Stimulated activated CD8-positive, alpha-beta memory T cell treated with anti-CD3 and anti-CD28 coated beads, Interleukin-7, amount 100 ng/mL, for 48 hours (primary cell): ENCODE data around the gene CLN6.
"Not testable (repeated sequence)": the region's sequence is repeated elsewhere in the genome, so short reads cannot be mapped to it uniquely, and the experiment has no call there.

Source experiments
- DNase-seq, 2 donors: peaks; one replicate each; pipeline ENCODE4 v3.0.0-alpha.2; 2020; ENCODE audit warnings: low read depth in 1 of 2; ENCODE audit errors: extremely low read depth in 1 of 2

Gene CLN6

DNA sequence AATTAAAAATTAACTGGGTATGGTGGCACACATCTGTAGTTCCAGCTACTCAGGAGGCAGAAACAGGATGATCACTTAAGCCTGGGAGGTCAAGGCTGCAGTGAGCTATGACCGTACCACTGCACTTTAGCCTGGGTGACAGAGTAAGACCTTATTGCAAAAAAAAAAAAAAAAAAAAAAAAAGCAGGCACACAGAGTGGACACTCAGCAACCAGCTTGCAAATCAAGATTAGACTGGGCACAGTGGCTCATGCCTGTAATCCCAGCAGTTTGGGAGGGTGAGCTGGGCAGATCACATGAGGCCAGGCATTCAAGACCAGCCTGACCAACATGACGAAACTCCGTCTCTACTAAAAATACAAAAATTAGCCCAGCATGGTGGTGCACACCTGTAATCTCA, 5.4 kb downstream of the CLN6 start:
- DNase-seq: no peak

DNA sequence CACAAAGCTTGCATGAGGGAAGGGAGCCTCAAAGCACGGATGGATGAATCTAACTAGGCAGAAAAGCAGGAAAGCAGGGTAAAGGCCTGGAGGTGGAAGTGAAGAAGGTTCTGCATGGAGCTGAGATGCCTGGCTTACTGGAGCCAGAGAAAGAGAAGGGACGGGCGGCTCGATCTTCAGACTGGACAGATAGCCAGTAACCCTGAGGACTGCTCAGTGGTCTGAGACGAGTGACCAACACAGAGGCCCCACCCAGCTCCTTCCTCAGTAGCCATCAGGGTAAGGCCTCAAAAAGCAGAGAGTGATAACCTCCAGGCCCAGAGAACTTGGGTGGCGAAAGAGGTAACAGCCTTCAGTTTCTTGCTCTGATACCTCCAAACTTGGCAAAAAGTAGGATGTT, 6.4 kb downstream of the CLN6 start:
- DNase-seq: no peak

DNA sequence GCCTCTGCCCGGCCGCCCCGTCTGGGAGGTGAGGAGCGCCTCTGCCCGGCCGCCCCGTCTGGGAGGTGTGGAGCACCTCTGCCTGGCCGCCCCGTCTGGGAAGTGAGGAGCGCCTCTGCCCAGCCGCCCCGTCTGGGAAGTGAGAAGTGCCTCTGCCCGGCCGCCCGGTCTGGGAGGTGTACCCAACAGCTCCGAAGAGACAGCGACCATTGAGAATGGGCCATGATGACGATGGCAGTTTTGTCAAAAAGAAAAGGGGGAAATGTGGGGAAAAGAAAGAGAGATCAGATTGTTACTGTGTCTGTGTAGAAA, 7.1 kb downstream of the CLN6 start:
- DNase-seq: not testable (repeated sequence)

DNA sequence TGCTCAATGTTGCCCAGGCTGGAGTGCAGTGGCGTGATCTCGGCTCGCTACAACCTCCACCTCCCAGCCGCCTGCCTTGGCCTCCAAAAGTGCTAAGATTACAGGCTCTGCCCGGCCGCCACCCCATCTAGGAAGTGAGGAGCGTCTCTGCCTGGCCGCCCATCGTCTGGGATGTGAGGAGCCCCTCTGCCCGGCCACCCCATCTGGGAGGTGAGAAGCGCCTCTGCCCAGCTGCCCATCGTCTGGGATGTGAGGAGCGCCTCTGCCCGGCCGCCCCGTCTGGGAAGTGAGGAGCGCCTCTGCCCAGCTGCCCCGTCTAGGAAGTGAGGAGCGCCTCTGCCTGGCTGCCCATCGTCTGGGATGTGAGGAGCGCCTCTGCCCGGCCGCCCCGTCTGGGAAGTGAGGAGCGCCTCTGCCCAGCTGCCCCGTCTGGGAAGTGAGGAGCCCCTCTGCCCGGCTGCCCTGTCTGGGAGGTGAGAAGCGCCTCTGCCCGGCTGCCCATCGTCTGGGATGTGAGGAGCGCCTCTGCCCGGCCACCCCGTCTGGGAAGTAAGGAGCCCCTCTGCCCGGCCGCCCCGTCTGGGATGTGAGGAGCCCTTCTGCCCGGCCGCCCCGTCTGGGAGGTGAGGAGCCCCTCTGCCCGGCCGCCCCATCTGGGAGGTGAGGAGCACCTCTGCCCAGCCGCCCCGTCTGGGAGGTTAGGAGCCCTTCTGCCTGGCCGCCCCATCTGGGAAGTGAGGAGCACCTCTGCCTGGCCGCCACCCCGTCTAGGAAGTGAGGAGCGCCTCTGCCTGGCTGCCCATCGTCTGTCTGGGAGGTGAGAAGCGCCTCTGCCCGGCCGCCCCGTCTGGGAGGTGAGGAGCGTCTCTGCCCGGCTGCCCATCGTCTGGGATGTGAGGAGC, 7.7 kb downstream of the CLN6 start:
- not testable (repeated sequence) for DNase-seq

DNA sequence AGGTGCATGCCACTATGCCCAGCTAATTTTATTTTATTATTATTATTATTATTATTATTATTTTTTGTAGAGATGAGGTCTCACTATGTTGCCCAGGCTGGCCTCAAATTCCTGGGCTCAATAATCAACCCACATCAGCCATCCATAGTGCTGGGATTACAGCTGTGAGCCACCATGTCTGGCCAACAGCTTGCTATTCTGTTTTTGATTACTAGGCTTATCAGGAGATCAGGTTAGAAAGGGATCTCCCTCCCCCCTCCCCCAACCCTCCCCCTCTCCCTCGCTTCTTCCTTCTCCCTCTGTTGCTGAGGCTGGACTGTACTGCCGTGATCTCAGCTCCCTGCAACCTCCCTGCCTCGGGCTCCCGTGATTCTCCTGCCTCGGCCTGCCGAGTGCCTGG, 8.6 kb downstream of the CLN6 start:
- DNase-seq: no peak

DNA sequence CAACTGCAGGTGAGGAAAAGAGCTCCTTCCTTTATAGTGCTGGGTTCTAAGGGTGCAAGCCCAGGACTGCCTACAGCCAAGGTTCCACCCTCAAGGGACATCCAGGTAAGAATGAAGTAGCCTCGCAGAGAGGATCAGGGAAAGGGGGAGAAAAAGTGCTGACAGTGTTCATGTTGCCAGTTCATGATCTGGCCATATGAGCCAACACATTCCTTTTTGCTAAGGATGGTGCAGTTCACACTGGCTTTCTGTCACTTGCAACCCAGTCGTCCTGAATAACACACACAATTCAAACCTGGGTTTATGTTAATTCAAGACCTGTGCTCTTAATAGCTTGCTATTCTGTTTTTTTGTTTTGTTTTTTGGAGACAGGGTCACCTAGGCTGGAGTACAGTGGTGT, 9.0 kb downstream of the CLN6 start:
- no peak for DNase-seq

DNA sequence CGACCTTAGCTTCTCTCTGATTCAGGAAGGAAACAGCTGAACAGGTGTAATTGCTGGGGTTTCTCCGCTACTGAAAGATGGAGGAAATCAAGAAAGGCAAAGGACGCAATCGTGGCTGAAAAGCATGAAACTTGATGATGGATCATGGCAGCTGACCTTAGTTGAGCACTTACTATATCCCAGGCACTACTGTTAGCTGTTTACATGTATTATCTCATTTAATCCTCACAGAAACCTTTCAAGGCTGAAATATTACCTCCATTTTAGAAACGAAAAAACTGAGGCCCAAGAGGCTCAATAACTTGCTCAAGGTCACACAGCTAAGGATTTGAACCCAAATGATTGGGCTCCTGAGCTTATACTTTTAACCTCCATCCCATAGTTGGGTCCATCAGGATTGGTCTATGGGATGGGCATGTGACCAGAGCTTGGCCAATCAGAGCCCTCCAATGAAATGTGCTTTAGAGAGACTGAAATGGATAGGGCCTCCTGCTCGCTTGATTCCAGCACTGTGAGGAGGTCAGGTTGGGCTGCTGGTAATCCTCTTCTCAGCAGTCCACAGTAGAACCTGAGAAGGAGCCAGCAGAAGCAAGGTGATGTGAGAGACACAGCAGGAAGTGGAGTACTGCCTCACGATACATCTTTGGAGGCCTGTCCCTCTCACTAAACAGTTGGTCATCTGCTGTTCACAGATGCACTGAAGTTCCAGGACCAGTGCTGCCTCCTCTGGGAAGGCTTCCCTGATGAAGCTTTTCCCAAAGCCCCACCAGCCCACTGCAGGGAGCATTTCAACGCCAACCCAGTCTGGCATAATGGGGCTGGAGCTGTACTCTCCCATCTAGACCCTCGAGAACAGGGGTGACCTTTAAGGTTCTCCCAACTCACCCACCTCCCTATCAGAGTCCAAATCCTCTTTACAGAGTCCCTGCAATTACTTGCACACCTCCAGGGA, 10.4 kb downstream of the CLN6 start:
- DNase-seq: no peak

DNA sequence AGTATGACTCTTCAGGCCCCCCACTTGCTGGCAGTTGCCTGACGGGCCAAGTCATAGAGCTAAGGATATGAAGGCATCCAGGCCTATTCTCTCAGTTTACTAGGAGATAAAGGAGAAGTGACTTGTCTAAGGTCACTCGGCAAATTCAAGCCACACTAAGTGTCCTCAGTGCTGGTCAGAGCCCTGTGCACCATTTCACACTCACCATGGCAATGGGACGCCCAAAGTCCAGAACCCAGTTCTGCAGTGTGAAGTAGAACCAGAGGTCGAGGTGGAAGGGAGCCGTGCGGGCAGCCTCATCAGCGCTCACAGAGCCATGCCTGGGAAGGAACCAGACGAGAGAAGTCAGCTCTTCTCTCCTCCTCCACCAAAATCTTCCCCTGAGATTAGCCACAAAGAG, 11.2 kb downstream of the CLN6 start:
- no peak for DNase-seq

DNA sequence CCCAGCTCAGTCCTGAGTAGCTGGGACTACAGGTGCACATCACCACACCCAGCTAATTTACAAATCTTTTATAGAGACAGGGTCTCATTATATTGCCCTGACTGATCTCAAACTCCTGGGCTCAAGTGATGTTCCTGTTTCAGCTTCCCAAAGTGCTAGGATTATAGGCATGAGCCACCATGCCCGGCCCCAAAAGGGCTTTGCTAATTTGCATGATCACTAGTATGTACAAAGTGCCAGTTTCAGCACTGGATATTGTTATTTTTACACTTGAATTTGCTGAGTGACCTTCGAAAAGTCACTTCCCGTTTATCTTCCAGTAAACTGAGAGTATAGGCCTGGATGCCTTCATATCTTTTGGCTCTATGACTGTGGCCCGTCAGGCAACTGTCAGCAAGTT, 12.2 kb downstream of the CLN6 start:
- DNase-seq: no peak

DNA sequence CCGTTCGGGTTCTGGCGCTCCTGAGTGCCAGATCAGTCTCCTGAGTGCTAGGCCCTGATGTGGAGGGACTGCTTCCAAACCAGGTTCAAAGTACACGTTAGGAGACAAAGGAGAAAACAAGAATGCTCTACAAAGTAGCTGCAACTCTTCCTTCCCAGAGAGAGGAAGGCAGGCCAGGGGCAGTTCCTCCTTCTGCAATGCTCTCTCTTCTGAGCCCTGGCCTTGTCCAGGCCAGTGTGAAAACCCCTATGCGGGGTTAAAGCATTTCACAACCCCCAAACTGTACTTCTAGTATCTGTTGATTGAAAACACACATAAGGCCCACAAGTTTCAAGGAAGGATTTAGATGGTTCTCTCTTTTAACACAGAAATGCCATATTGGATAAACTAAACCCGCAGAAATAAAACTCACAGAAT, 14.7 kb downstream of the CLN6 start:
- DNase-seq: no peak

DNA sequence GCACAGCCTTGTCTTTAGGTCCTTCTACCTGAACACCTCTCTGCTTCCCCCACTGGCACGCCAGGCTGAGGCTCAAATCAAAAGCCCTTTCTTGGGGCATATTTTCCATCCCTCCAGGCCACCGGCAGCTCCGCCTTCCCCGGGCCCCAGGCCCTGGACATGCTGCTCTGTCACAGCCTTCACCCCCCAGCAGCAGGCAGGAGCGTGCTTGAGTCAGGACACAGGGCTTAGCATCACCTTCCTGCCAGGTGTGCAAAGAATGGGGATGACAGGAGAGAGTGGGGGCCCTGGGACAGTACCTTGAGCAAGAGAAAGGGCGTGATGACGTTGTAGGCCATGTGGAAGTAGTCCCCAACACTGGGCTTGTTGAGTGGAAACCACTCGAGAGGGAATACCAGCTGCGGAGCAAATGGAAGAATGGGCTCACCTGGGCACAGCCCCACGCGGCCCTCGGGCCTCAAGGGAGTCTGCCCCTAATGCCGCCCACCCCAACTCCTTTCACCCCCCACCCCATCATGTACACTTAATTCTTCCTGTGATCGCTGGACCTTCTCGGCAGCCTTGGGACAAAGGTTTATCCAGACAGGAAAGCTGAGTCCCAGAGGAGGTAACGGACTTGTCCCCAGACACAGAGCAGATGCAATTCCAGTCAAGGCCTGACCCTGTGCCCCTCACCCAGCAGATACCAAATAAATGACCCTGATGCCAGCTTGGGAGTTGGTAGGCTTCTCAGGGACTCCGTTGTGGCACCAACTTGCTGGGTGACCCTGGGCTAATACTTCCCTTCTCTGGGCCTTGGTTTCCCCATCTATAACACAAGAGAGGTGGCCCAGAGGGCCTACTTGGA, 15.3 kb downstream of the CLN6 start:
- no peak for DNase-seq

DNA sequence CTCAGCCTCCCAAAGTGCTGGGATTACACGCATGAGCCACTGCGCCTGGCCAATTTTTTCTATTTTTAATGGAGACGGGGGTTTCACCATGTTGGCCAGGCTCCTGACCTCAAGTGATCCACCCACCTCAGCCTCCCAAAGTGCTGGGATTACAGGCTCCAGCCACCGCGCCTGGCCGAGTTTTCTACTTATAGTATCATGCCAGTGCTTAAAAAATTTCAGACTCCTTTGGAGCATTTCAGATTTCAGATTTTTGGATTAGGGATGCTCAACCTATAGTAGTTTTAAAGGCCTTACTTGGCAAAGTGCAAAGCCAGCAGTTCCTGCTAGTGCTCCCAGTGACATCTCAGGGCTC, 16.1 kb downstream of the CLN6 start:
- not testable (repeated sequence) for DNase-seq

DNA sequence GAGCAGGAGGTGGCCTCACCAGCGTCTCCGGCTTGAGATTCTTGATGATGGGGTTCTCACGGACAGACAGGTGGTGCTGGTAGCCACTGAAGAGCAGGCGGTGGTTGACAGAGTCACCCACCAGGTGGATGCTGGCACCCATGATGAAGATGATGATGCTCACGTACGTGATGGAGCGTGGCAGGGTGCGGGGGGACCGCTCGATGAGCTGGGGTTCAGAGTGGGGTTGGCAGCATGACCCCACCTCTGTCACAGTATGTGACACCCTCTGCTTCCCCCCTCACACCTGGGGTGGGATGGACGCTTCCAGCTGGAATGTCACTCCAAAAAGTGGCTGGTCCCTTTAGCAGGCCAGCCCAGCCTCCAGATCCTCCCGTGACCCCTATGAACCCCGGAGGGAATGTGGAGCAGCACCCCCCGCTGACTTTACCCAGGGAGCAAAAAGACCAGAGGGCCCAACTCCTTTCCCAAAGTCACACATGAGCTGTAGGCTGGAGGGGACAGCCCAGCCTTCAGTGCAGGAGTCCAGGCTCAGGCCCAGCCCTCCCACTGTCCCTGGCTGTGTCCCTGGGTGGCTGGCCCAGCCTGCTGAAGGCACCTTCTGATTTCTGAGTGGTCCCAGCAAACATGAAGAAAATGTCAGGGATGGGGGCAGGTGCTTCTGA, 17.7 kb downstream of the CLN6 start:
- DNase-seq: no peak

DNA sequence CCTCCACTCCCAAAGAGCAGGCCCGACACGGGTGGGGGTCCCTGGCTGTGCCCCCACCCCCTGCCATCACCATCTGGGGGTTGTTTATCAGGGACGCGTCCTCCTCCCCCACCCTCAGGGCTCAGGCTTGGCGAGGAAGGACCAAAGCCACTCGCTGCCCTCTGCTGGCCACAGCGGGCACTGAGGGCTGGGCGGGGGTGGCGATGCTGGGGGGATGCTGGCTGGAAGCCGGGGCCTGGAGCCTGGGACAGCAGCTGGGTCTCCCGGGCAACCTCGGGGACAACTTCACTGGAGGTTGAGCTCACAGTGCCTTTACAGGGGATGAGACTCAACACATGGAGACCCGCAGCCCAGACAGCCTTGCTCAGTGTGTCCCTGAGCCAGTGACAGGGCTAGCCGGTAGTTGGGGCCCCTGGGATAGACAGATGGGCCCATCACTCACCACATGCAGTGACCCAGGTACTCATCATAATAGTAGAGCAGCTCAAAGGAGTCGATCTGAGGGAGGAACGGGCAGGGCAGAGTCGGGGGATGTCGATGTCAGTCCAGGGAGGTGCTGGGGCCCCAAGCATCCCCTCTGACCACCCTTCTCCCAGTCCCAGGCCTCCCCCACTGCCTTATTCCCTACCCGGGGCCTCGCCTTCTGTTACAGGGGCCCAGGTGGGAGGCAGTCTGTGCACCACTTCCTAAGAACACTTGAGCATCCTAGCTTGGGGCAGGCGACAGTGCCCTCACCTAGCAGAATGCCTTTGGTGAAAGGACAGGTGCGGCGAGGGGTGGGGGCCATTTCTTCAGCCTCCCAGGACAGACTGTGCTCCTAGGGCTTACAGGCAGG, 18.5 kb downstream of the CLN6 start:
- no peak for DNase-seq

DNA sequence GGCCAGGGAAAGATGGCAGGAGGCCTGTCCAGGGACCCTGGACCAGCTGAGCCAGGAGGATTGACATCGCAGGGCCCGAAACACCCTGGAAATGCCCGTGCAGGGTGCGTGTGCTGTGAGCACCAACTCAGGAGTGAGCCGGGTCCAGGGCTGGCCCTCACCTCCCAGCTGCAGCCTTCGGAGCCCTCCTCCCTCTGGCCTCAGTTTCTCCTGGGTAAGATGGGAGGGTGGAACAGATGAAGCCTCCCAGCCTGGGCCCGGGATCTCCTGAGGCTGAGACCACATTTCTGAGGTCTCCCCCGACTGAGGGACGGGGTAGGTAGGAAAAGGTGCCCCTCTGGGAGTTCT, 19.1 kb downstream of the CLN6 start:
- DNase-seq: no peak

DNA sequence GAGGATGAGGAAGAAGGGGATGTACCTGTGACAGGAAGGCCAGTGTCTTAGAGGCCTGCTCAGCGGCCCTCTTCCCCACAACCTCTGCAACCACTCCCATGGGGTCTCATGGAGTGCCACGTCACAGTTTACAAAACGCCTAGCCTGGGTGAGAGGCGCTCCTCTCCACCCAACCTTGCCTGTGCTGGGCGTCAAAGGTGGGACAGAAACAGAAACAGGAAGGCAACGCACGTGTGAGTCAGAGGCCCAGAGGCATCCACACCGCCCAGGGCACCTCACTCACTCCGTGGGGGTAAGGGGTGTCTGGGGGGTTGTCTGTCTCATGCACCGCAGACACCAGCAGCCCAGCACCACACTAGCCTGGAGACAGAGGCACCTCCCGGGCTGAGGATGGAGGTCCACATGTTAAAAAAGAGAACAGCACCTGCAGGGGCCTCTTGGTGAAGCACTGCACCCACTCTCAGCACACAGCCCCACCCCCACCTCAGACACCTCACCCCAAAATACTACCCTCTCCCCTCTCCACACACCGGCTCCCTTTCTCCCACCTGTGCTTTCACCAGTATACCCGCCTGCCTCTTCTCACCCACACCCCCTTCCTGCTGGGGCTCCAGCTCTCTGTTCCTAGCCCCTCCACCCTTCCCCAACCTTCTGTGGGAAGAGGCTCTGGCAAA, 19.7 kb downstream of the CLN6 start:
- DNase-seq: peak in 1 of 2 donors; percentile 57

DNA sequence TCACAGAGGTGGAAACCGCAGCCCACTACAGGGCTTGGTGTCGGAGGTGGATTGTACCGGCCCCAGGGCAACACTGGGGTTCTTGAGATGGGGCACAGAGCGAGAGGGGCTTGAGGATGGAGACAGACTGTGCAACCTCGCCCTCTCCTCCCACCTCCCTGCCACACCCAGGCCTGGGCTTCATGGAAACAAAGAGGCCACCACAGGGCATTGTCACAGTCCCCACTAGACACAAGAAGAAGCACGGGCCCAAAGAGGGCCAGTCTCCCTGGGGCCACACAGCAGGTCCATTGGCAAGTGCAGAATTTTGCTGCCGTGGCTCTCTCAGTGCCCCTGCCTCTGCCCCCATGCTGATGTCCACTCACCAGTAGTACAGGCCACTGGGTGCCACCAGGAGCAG, 20.3 kb downstream of the CLN6 start:
- no peak for DNase-seq

DNA sequence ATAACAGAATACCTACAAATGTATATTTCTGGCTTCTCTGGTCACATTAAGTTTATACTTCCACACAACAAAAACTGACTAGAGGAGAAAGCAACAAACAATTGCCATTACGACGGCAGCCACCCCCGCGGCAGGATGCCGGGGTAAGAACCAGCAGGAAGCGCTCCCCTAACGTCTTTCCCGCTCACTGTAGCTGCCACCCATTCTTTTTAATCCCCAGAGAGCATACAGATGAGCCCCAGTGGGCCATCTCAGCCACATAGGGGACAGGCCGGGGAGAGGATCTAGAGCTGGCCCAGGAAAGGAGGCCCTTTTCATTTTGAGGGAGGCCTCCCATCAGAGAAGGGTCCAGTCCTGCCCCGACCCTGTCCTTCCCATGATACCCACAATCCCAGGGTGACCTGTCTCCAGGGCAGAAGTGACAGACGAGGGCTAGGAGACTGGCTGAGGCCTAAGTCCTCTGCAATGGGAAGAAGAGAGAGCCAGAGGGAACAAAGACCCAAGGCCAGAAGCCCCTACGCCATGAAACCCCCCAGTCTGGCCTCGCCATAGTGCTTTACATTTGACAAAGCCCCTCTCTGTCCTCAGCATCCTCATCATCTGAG, 20.8 kb downstream of the CLN6 start:
- DNase-seq: no peak

DNA sequence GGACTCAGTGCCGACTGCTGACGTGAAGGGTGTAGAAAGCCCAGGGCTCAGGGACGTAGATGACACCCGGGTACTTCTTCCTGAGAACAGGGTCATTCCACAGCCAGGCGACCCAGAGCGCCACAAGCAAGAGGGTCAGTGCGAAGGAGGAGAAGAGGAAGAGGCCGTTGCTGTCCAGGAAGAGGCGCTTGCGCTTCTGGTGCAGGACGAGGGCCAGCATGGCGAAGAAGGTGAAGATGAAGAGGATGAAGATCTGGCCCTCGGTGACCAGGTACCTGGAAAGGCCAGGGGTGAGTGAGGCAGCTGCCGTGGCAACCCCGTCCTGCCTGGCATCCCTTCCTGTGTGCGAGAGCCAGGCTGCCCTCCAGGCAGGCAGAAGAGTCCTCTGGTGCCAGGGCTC, 21.4 kb downstream of the CLN6 start:
- no peak for DNase-seq
